KG1 (cell line): ENCODE measurements around the gene ICAM5.

Source experiments
- DNase-seq: peaks from one replicate; lab custom pipeline; 2025; lab: John Stamatoyannopoulos, UW

ICAM5 gene

DNA sequence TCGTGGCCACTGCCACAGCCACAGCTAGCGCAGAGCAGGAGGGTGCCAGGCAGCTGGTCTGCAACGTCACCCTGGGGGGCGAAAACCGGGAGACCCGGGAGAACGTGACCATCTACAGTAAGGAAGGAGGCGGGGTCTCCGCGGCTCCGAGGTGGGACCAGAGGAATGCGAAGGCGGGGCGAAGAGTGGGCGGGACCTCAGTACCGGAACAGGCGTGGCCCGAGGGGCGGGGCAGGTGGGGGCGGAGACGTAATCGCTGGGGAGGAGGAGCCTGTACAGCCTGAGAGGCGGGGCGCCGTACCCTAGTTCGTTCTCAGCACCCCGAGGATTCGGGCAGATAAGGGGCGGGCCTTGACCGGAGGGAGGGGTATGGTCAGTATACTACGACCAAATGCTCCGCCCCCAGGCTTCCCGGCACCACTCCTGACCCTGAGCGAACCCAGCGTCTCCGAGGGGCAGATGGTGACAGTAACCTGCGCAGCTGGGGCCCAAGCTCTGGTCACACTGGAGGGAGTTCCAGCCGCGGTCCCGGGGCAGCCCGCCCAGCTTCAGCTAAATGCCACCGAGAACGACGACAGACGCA is 2.5 kb downstream of the ICAM5 start:
- no peak for DNase-seq

DNA sequence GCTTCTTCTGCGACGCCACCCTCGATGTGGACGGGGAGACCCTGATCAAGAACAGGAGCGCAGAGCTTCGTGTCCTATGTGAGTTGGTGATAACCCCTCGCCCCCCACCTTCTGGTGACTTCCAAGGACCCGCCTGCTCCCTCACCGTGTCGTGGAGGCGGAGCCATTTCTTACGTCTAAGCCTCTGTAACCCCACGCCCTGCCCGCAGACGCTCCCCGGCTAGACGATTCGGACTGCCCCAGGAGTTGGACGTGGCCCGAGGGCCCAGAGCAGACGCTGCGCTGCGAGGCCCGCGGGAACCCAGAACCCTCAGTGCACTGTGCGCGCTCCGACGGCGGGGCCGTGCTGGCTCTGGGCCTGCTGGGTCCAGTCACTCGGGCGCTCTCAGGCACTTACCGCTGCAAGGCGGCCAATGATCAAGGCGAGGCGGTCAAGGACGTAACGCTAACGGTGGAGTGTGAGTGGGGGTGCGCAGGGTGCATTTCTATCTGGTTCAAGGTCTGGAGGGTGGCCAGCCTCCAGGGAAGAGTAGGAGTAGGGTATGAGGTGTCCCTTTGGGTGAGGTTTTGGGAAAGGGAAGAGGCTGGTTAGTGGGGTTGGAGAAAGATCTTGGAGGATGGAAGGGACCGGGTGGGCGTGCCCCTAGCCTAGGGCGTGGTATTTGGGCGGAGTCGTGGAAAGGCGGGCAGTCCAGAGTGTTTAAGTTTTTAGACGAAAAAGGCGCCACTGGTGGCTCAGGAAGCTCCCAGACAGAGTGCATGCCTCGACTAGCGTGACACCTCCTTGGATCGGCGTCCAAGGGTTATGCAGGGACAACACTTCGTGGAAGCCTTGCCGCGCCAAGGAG is 3.3 kb downstream of the ICAM5 start:
- no peak for DNase-seq

DNA sequence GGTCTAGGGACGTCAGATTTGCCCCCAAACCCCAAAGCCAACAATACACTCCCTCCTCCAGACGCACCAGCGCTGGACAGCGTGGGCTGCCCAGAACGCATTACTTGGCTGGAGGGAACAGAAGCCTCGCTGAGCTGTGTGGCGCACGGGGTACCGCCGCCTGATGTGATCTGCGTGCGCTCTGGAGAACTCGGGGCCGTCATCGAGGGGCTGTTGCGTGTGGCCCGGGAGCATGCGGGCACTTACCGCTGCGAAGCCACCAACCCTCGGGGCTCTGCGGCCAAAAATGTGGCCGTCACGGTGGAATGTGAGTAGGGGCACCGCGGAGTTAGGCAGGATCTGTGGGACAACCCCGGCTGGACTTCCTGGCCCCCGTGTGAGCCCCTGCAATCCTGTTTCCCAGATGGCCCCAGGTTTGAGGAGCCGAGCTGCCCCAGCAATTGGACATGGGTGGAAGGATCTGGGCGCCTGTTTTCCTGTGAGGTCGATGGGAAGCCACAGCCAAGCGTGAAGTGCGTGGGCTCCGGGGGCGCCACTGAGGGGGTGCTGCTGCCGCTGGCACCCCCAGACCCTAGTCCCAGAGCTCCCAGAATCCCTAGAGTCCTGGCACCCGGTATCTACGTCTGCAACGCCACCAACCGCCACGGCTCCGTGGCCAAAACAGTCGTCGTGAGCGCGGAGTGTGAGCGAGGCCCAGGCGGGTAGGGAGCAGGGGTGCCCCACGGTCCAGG is 4.0 kb downstream of the ICAM5 start:
- no peak for DNase-seq

DNA sequence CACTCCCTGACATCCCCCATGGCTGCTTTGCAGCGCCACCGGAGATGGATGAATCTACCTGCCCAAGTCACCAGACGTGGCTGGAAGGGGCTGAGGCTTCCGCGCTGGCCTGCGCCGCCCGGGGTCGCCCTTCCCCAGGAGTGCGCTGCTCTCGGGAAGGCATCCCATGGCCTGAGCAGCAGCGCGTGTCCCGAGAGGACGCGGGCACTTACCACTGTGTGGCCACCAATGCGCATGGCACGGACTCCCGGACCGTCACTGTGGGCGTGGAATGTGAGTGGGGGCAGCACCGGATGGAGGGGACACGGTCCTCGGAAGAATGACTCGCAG is 4.6 kb downstream of the ICAM5 start:
- DNase-seq: no peak

DNA sequence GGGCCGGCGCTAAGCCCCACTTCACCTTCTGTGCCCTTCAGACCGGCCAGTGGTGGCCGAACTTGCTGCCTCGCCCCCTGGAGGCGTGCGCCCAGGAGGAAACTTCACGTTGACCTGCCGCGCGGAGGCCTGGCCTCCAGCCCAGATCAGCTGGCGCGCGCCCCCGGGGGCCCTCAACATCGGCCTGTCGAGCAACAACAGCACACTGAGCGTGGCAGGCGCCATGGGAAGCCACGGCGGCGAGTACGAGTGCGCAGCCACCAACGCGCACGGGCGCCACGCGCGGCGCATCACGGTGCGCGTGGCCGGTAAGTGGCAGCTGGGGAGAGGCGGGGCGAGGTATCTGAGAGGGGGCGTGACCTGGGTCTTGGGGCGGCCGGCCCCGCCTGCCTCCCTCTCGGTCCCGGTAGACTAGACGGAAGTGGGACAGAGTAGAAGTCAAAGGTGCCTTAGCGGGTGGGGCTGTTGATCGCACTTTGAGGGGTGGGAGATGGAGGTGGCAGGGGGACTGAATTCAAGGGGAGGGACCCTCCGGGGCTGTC is 5.6 kb downstream of the ICAM5 start:
- no peak for DNase-seq

DNA sequence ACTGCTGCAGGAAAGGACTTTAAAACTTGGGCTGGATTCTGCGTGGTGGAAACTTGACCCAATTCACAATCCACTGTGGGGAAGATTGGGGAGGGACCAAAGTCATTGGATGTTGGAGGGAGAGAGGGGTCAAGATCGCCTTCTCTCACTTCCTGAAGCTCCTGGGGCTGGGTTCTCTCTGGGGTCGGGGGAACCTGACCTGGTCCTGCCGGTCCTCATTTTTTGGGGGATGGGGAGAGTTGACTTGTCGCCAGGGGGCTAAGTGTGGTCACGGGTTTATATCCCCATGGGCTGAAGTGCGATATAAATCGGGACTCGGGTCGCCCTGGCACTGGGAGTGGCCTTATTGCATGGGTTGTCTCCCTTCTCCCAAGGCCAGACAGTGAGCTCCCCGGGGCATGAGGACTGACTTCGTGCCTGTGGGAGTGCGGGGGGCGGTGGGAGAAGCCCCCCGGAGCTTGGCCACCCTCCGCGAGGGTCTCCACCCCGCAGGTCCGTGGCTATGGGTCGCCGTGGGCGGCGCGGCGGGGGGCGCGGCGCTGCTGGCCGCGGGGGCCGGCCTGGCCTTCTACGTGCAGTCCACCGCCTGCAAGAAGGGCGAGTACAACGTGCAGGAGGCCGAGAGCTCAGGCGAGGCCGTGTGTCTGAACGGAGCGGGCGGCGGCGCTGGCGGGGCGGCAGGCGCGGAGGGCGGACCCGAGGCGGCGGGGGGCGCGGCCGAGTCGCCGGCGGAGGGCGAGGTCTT is 6.3 kb downstream of the ICAM5 start:
- DNase-seq: no peak

DNA sequence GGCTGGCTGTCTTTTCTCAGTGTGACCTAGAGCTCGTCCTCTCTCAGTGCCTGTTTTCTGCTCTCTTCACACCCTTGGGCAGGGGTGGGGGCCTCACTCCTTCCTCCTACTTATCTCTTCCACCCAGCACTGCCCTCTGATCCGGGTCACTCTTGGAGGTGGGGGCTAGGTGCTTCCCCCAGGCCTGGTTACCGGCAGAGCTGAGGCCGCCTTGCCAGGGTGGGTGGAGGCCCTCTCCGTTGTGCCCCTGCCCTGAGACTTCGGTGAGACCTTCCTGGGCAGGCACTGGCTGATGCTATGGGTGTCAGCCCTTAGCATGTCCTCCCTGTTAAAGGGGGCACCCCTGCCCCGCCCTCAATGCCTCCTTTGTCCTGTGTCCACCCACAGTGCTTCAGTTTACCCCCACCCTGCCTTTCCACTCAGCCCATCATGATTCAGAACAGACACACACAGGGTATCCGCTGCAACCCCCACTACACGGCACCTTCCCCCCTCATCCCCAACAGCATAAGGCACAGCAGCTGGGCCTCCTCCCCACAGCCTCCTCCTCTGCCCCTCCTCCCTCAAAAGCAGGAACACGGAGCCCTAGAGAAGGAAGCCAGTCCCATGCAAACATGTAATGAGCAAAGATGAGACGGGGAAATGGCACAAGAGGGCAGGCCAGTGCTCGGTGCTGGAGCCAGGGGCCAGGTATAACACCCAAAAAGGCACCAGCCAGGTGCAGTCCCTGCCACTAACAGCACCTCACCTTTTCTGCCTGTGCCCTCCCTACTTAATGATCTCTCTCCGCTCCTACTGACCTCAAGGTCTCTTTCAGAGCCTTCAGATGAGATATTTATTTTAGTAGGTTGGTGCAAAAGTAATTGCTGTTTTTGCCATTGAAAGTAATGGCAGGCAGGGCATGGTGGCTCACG is 10.1 kb downstream of the ICAM5 start:
- DNase-seq: no peak

DNA sequence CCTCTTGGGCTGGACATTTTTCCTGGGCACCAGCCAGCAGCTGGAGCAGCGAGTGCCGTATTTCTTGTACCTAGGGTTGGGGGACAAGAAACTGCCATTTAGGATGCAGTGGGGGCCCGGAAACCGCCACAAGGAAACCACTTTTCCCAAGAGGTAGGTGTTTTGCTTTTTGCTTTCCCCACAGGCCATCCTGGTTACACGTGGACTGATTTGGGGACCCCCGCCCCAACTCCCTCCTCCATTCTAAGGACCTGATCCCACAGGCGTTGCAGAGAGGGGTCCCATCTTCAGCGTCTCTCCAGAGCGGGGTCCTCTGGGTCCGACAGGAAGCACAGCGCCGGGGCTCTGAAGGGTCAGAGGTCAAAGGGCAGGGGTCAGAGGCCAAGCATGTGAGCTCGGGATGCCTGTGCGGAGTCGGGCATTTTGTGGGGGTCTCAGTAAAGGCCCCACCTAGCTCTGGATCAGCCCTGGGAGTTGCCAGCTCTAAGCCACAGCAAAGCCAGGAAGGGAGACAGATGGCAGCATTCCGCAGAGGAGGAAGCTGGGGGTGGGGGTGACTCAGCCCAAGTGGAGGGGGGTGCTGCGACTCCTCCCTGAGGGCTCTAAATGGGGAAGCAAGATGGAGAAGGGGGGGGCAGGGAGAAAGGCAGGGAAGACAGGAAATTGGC is 15.5 kb downstream of the ICAM5 start:
- no peak for DNase-seq

DNA sequence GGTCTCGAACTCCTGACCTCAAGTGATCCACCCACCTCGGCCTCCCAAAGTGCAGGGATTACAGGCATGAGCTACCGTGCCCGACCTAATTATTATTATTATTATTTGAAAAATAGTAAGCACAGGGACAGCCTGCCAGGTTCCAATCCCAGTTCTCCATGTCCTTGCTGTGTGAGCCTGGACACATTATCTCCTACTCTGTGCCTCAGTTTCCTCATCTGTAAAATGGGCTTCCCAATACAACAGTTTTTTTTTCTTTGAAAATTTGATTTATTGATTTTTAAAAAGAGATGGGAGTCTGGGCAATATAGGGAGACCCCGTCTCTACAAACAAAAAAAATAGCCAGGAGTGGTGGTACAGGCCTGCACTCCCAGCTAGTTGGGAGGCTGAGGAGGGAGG is 16.6 kb downstream of the ICAM5 start:
- no peak for DNase-seq

DNA sequence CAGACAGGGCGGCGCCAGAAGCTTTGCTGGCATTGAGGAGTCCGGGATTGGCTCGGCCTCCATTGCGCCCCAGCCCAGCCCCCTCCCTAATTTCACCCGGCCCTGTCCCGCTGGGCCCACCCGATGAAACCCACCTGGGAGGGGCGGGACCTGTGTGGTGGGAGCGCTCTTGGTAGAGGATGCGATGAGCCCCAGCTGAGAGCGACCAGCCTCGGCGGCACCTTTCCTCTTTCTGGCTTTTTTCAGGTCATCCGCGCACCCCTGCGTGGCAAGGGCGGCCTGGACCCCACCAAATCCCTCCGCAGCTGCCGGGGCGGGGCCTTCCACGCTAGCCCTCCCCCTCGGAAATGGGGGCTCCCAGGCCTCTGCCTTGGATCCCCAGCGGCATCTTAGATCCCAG is 19.7 kb downstream of the ICAM5 start, which contains the start of gene ZGLP1:
Gene ZGLP1, minus strand, starts transcription at position 393 of the 400 bp plus-strand sequence.
- DNase-seq: no peak

DNA sequence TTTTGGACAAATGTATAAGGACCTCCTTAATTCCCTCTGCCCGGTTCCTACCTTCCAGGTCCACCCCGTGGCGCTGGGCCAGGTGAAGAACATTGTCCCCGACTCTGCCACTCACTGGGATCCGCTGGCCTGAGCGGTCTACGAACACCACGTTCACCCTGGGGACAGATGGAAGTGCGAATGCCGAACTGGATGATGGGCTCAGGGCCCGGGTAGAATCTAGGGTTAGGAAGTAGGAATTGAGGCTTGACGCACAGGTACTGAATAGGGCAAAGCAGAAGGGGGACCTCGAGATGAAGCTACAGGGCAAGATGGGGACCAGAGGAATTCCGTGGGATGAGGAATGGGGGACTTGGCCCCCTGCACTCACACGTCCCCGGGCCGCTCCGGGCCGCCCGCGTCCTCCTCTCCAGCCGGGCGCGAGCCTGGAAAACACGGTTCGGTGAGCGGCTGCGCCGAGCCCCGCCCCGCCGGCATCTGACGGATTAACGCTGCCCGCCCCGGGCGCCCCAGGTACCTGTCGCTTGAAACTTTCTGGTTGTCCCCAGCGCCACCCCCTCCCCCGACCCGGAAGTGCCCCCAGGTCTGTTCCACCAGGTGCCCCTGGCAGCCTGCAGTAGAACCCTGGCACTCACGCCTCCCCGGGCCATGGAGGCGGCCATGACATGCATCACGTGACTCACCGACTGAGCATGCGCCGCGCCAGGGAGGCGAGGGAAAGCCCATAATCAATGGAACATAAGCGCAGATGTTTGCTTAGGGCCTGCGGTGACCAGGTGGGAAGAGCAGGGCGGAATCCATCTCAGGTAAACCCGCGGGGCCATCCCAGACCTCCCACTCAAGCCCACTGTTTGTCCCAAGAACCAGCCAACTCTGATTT is 25.8 kb downstream of the ICAM5 start, which contains the start of gene FDX2:
Gene FDX2, minus strand, starts transcription at position 681 of the 880 bp plus-strand sequence. Its CDS starts 19 bp downstream, at position 662.
- DNase-seq: peak; percentile 58

DNA sequence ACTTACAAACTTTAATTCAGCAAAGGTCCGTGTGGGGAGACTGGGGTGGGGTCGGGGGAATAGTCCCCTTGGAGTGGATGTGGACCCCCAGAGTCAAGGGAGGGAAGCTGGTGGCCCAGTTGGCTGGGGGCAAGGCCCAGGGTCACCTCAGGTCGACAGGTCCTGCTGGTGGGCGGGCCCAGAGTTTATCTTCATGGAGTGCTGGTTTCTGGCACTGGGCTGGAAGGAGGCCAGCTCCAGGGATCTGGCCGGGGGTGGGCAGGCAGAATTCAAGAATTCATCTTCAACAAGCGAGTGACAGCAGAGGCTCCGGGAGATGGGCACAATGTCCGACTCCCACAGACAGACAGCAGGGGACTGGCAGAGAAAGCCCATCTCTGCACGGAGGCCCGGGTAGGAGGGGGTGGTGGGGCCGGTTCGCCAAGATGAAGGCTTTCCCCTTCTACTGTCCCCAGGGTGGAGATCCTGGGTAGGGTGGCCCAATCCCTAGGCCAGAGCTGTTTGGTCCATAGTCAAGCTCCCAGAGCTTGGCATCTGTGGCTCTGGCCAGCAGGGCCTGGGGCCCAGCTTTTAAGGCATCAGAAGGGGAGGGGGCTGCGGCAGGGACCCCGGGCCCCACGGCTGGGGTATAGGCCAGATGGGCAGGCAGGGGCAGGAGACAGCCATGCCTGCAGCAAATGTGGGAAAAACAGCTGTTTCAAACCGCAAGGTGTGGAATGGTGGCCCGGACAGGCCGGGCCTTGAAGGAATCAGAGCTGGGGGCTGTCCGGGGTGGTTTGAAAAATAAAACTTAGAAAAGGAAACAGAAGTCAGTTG is 26.7 kb downstream of the ICAM5 start:
- DNase-seq: no peak

DNA sequence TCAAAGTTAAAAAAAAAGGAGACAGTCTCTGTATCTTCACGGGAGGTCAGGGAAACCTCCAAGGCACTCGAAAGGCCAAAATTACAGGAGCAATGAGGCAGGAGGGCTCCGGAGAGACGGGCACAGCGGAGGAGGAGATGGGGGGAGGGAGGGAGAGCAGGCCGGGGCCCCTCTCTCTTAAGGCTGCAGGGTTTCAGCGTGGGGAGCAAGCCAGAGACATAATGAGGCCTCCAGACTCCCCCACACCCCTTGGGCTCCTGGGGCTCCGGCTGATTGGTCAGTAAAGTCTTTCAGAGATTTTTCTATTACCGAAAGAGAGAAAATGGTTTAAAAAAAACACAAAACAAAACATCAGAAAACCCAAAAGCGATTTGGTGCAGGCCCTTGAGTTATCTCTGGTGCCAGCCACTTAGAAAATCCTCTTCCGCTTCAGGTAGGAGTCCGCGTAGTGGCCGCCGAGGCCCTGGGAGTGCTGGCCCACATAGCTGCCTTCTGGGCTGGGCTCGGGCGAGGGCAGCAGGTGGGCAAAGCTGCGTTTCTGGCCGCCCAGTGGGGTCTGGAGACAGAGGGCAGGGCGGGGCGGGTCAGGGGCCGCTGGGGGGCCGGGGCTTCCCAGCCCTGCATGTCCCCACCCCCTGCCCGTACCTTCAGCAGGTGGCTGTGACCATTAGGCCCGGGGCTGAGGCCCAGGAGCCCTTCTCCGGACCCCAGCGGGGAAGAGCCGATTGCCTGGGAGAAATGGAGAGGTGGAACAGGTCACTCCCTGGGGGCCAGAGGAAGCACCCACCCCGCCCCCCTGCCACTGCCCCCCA is 27.5 kb downstream of the ICAM5 start:
- DNase-seq: no peak

DNA sequence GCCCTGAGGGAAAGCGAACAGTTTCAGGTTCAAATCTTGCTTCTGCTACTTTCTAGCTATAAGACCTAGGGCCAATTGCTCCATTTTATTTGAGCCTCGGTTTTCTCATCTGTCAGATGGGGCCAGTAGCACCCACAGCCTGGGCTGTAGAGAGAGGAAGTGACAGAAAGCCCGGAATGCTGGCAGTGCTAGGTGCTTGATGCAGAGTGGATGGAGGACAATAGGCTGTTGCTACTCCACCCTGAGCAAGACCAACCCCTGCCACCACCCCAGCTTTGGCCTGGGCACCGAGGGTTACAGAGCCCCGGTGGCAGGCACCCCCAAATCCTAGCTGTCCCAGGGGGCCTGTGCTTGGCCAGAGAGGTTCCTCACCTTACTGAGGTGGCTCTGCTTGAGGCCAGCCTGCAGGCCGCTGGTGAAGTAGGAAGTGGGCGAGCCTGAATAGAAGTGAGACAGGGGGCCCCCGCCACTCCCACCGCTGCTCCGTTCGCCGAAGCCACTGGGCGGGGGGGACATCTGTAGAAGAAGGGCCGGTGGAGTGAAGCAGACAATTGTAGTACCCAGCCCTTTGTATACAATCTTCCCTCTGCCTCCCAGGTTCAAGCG is 28.2 kb downstream of the ICAM5 start:
- DNase-seq: no peak

DNA sequence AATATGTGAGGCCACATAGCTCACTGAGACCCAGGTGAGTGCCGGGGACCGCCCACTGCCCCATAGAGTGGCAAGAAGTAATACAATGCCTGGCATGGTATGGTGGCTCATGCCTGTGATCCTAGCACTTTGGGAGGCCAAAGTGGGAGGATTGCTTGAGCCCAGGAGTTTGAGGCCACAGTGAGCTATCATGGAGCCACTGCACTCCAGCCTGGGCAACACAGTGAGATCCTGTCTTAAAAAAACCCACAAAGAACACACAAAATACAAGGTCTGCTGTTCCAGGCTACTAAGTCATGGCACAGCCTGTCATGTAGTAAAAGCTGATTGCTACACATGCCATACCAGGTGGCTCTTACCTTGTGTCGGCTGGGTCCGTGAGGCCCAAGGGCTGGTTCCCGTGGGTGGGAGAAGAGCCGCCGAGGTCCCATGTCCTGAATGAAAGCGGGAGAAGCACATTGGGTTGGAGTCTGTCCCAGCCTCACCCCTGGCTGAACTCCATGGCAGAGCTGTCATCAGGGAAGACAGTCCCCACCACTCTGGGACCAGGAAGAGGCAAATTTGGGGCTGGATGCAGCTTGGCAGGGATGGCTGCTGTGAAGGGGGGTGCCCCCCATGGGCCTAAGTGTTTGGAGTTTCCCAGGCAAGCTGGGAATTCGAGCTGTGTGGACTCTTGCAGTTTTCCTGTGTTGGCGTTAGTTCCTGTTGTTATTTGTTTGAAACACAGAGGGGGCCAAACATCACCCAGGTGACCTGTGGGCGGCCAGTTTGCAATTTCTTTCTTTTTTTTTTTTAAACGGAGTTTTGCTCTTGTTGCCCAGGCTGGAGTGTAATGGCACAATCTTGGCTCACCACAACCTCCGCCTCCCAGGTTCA is 29.3 kb downstream of the ICAM5 start:
- DNase-seq: no peak
